OCI-LY1 (cell line): ENCODE results near the gene CNNM1.

Source experiments
- CTCF ChIP-seq: fragments of 200-600 bp; sonication (generic), shearing (Covaris generic); IDR thresholded peaks from 2 replicates; pipeline ENCODE4 v1.5.1; 2017; ENCODE audit warnings: mild to moderate bottlenecking, antibody characterized with exemption, low read length, moderate library complexity, mixed read lengths
- EZH2 ChIP-seq: fragments of 200-600 bp; sonication (generic), shearing (Covaris generic); IDR thresholded peaks from 2 replicates; pipeline ENCODE4 v1.8.0; 2017; ENCODE audit warnings: borderline replicate concordance, mixed run types, mild to moderate bottlenecking, antibody characterized with exemption, low read length, moderate library complexity, mixed read lengths

GRCh38 chr10:99382176-99382575, 53.0 kb downstream of the CNNM1 start:
- TF ChIP-seq CTCF (no peak), EZH2 (no peak)
